Stimulated activated naive CD8-positive, alpha-beta T cell treated with anti-CD3 and anti-CD28 coated beads, Interleukin-15, amount 100 ng/mL, for 72 hours (primary cell): Measurements from ENCODE around the gene NPAP1.
"Not testable (repeated sequence)": the region's sequence is repeated elsewhere in the genome, so short reads cannot be mapped to it uniquely, and the experiment has no call there.

ENCODE experiments used
- ATAC-seq: fragments of 150-1000 bp; cut with Tn5 transposase; 2 replicates; pipeline ENCODE4 v1.10.0; 2021; ENCODE audit warnings: mild to moderate bottlenecking, moderate library complexity
- DNase-seq, 2 donors: peaks; one replicate each; pipeline ENCODE4 v3.0.0; 2021 to 2022
- H3K27ac Mint-ChIP-seq, 2 donors: one replicate each; pipeline ENCODE4 v1.8.0; 2022; ENCODE audit warnings: mild to moderate bottlenecking in 2 of 2, mixed read lengths in 2 of 2, moderate library complexity in 2 of 2
- H3K27me3 Mint-ChIP-seq: one replicate; pipeline ENCODE4 v1.8.0; 2022; ENCODE audit warnings: mixed read lengths
- H3K4me1 Mint-ChIP-seq: one replicate; pipeline ENCODE4 v1.8.0; 2022; ENCODE audit warnings: mild to moderate bottlenecking, mixed read lengths
- H3K4me3 Mint-ChIP-seq, 2 donors: one replicate each; pipeline ENCODE4 v1.8.0; 2022; ENCODE audit warnings: mild to moderate bottlenecking in 2 of 2, mixed read lengths in 2 of 2, moderate library complexity in 1 of 2
- H3K9me3 Mint-ChIP-seq, 2 donors: one replicate each; pipeline ENCODE4 v1.8.0; 2022; ENCODE audit warnings: mixed read lengths in 2 of 2

Gene NPAP1, protein sequence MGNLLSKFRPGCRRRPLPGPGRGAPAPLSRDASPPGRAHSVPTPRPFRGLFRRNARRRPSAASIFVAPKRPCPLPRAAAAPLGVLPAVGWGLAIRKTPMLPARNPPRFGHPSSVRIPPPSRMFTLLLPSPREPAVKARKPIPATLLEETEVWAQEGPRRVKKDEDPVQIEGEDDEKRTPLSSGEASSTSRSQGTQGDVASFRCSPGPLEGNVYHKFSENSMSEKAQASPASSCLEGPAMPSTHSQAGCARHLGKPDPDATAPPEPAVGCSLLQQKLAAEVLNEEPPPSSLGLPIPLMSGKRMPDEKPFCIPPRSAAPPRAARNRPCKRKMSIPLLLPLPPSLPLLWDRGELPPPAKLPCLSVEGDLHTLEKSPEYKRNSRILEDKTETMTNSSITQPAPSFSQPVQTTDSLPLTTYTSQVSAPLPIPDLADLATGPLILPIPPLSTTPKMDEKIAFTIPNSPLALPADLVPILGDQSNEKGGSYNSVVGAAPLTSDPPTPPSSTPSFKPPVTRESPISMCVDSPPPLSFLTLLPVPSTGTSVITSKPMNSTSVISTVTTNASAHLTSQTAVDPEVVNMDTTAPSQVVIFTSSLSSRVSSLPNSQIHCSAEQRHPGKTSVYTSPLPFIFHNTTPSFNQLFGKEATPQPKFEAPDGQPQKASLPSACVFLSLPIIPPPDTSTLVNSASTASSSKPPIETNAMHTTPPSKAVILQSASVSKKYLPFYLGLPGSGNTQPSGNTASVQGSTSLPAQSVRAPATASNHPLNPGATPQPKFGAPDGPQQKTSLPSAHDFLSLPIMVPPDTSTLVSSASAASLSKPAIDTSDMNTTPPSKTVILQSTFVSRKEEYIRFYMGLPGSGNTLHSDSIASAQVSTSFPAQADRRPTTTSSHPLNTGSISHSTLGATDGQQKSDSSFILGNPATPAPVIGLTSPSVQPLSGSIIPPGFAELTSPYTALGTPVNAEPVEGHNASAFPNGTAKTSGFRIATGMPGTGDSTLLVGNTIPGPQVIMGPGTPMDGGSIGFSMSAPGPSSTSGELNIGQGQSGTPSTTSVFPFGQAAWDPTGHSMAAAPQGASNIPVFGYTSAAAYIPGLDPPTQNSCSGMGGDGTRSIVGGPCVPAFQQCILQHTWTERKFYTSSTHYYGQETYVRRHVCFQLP

DNA sequence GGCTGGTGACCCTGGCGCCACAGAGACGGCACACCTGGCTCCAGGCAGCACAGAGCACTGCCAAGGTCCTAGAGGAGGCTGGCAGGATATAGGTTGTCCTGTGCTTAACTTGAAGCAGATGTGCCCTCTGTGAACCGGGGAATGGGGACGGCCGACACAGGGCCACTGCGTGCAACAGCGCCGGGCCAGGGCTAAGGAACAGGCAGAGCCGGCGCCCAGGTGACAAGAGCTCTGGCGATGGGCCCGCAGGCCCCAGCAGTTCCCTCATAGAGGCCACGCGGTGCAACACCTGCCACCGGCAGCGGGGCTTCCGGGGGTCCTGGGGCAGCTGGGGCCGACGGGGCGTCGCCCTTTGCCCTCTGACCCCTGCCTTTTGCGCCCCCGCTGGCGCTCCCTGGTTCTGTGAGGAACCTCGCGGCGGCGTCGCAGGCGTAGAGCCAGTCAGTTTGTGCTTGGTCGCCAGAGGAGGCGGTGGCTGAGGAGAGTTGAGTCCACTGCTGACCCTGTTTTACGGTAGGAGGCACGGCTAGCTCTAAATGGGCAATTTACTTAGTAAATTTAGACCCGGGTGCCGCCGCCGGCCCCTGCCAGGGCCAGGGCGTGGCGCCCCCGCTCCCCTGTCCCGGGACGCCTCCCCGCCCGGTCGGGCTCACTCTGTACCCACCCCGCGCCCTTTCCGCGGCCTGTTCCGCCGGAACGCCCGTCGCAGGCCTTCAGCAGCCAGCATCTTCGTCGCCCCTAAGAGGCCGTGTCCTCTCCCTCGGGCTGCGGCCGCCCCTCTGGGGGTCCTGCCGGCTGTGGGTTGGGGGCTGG is at the start of gene NPAP1:
TSS of gene NPAP1 (plus strand) at position 444 of the 813 bp plus-strand sequence. CDS start at position 537, 93 bp downstream.
- Mint-ChIP-seq H3K4me1 (no peaks in the 10 kb centered on the region), H3K4me3 (no peak within 1 kb of the TSS), H3K27ac (no peak within 1 kb of the TSS), H3K9me3 (peaks cover 0 to 24% of the 10 kb centered on the region in 2 donors), H3K27me3 (no peaks in the 10 kb centered on the region)
- peak; percentile 42 for ATAC-seq
- no peak for DNase-seq

DNA sequence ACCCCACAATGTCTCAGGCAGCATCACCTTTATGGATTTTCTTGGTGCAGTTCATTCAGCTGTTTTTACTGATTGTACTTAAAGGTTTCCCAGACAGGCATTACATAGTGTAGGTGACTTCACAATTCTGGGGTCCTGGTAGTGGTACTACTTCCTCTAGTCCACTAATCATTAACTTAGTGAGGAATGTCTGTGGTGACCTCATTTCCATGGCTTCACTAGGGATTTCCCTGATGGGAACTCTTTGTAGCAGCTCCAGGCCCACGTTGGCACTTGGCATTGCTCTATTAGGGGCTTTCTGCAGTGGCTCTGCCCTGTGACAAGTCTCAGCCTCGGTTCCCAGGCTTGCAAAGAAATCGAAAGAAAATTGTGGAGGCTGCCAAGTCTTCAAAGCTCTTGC is 48.1 kb upstream of the NPAP1 start:
- peaks cover 23 to 30% of the 10 kb centered on the region in 2 donors for H3K9me3 Mint-ChIP-seq
- DNase-seq (no peak), ATAC-seq (no peak)
- no peak overlapping the region for H3K4me3 Mint-ChIP-seq
- H3K4me1 Mint-ChIP-seq: no peaks in the 10 kb centered on the region
- H3K27ac Mint-ChIP-seq: no peak overlapping the region
- no peaks in the 10 kb centered on the region for H3K27me3 Mint-ChIP-seq

DNA sequence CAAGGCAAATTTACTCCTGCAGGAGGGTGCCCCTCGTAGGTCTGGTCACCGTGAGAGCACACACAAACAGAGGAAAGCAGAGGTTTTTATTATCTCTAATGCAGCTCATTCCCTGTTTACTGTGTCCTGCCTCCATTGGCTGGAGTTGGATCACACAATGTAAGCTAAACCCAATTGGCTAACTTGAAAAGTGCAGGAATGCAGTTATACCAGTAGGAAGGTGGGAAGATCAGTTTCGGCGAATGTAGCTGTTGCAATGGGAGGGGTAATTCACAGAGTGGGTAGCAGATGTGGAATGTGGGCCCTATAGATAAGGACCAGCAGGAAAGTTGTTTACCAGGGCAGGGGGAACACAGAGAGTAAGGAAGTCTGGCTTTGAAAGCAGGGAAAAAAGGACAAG is 42.5 kb upstream of the NPAP1 start:
- Mint-ChIP-seq H3K4me3 (no peak overlapping the region), H3K9me3 (peaks cover 38 to 39% of the 10 kb centered on the region in 2 donors), H3K4me1 (no peaks in the 10 kb centered on the region), H3K27ac (no peak overlapping the region), H3K27me3 (no peaks in the 10 kb centered on the region)
- DNase-seq: no peak
- no peak for ATAC-seq

DNA sequence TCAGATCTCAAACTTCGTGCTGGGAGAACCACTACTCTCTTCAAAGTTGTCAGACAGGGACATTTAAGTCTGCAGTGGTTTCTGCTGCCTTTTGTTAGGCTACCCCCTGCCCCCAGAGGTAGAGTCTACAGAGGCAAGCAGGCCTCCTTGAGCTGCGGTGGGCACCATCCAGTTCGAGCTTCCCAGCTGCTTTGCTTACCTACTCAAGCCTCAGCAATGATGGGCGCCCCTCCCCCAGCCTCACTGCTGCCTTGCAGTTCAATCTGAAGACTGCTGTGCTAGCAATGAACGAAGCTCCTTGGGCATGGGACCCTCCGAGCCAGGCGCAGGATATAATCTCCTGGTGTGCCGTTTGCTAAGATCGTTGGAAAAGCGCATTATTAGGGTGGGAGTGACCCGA is 36.2 kb upstream of the NPAP1 start:
- peaks cover 32 to 56% of the 10 kb centered on the region in 2 donors for H3K9me3 Mint-ChIP-seq
- not testable (repeated sequence) for H3K27me3 Mint-ChIP-seq, ATAC-seq, H3K4me1 Mint-ChIP-seq, H3K4me3 Mint-ChIP-seq, H3K27ac Mint-ChIP-seq, DNase-seq

DNA sequence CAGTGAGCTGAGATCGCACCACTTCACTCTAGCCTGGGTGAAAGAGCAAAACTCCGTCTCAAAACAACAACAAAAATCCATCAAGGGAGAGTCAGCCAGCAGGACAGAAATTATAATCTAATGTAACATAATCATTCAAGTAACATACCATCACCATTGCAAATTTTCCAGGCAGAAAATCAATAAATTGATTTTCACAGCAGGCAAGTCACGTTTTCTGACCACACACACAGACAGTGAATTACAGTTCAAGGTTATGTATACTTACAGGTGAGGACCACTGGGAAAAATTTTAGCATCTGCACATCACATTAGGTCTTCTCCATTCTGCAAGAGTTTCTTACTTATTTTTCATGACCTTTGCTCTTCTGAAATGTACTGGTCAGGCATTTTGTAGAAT is 29.9 kb upstream of the NPAP1 start:
- Mint-ChIP-seq H3K9me3 (peaks cover 20 to 32% of the 10 kb centered on the region in 2 donors), H3K27me3 (no peaks in the 10 kb centered on the region), H3K4me3 (no peak overlapping the region), H3K4me1 (no peaks in the 10 kb centered on the region), H3K27ac (no peak overlapping the region)
- DNase-seq (no peak), ATAC-seq (no peak)

DNA sequence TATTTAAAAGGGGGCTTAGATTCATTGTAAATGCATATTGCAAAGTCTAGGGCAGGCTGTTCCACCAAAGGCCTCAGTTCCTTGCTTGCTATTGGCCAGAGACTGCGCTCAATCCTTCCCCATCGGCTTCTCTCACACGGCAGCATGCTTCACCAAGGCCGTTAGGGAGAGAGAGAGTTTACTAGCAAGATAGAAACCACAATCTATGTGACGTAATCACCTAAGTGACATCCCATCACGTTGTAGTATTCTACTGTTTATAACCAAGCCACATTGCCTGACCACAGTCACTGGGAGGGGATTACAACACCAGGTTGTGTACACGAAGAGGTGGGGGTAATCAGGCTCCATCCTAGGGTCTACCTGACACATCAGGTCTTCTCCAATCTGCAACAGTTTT is 16.0 kb upstream of the NPAP1 start:
- H3K27me3 Mint-ChIP-seq: no peaks in the 10 kb centered on the region
- no peaks in the 10 kb centered on the region for H3K4me1 Mint-ChIP-seq
- peaks cover 16 to 28% of the 10 kb centered on the region in 2 donors for H3K9me3 Mint-ChIP-seq
- no peak overlapping the region for H3K4me3 Mint-ChIP-seq
- H3K27ac Mint-ChIP-seq: no peak overlapping the region
- ATAC-seq: no peak
- DNase-seq: no peak

DNA sequence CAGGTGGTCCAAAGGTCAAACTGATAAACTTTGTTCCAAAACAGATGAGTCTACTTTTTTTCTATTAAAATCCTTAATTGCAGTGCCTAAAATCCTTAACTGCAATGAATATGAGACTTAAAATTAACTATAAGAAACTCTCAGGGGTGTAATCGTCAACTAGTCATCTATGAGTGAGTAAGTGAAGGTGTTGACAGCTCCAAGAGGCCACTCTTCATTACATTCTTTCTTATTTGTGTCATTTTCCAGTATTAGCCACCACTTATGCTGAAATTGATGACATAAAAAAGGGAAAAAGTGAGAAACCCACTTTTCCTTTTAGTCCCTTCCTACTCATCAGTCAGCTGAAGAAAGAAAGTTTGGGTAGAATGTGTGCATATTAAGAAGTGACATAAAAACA is 12.6 kb upstream of the NPAP1 start:
- DNase-seq (no peak), ATAC-seq (no peak)
- Mint-ChIP-seq H3K4me3 (no peak overlapping the region), H3K4me1 (no peaks in the 10 kb centered on the region), H3K27me3 (no peaks in the 10 kb centered on the region), H3K9me3 (peaks cover 11 to 30% of the 10 kb centered on the region in 2 donors), H3K27ac (no peak overlapping the region)

DNA sequence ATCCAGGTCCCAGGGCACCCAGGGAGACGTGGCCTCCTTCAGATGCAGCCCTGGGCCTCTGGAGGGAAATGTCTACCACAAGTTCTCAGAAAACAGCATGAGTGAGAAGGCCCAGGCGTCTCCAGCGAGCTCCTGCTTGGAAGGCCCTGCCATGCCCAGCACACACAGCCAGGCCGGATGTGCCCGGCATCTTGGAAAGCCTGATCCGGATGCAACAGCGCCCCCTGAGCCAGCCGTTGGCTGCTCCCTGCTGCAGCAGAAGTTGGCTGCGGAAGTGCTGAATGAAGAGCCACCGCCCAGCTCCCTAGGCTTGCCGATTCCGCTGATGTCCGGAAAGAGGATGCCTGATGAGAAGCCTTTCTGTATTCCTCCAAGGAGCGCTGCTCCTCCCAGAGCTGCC is 856 bp downstream of the NPAP1 start:
- DNase-seq: no peak
- Mint-ChIP-seq H3K27ac (no peak overlapping the region), H3K4me3 (no peak overlapping the region), H3K9me3 (peaks cover 0 to 29% of the 10 kb centered on the region in 2 donors), H3K27me3 (no peaks in the 10 kb centered on the region), H3K4me1 (no peaks in the 10 kb centered on the region)
- ATAC-seq: no peak

DNA sequence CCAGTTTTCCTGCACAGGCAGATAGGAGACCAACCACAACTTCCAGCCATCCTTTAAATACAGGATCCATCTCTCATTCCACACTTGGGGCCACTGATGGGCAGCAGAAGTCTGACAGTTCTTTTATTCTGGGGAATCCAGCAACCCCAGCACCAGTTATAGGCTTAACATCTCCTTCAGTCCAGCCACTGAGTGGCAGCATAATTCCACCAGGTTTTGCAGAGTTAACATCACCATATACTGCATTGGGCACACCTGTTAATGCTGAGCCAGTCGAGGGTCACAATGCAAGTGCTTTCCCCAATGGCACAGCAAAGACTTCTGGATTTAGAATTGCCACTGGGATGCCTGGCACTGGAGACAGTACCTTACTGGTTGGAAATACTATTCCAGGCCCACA is 2.9 kb downstream of the NPAP1 start:
- H3K4me3 Mint-ChIP-seq: no peak overlapping the region
- no peak for DNase-seq
- H3K27me3 Mint-ChIP-seq: no peaks in the 10 kb centered on the region
- H3K4me1 Mint-ChIP-seq: no peaks in the 10 kb centered on the region
- no peak overlapping the region for H3K27ac Mint-ChIP-seq
- peaks cover 0 to 29% of the 10 kb centered on the region in 2 donors for H3K9me3 Mint-ChIP-seq
- no peak for ATAC-seq

DNA sequence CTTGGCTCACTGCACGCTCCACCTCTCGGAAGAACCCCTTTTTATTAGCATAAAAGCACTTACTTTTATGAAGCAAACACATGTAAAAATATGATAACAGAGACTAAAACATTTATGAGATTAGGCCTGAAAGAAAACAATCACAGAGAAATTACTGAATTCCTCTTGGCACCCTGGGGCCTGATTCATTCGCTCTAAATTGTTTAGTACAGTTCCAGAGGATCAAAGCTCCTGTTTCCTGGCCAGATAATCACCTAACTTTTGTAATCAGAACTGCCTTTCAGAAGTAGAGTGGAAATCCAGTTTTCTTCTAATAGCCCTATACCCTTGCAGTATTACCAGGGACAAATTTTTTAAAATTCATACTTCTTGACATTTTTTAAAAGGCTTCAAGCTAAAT is 6.4 kb downstream of the NPAP1 start:
- Mint-ChIP-seq H3K27me3 (no peaks in the 10 kb centered on the region), H3K4me3 (no peak overlapping the region), H3K27ac (no peak overlapping the region), H3K4me1 (no peaks in the 10 kb centered on the region), H3K9me3 (peaks cover 0 to 32% of the 10 kb centered on the region in 2 donors)
- ATAC-seq (no peak), DNase-seq (no peak)

DNA sequence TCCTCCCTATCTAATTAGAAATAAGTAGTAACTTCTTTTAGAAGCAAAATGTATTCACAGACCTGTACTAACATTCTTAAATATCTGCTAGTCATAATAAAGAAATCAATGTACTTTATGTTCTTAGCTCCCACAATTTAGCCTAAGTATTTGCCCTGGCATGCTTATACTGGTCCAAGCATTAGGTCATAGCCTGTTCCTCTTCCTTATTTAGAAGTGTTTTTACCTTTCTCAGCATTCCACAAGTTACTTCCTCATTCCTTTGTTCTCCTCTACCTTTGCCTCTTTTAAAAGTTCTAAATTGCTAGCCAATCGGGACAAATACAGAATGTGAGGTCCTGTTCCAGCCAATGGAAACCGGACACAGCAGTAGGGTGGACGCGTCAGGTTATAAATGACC is 7.3 kb downstream of the NPAP1 start:
- H3K4me1 Mint-ChIP-seq, H3K27ac Mint-ChIP-seq, DNase-seq, H3K27me3 Mint-ChIP-seq, H3K4me3 Mint-ChIP-seq, ATAC-seq: not testable (repeated sequence)
- H3K9me3 Mint-ChIP-seq: peaks cover 0 to 23% of the 10 kb centered on the region in 2 donors

DNA sequence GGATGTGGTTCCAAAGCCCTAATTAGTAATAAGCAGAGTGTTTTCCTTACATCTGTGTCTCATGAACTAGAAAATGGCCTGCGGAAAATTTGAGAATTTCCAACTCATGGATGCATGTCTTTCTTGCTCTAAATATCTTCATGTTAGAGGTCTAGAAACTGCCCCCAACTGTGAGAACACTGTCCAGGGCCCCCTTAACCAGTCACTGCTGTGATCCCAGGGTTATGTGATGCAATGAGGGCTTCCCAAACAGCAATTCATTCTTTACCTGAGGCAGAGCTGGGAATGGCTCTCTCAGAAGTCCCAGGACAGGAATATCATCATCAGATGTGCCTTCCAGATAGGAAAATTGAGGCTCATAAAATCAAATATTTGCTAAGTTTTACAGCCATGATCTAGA is 8.2 kb downstream of the NPAP1 start:
- H3K27me3 Mint-ChIP-seq: no peaks in the 10 kb centered on the region
- no peak for ATAC-seq

DNA sequence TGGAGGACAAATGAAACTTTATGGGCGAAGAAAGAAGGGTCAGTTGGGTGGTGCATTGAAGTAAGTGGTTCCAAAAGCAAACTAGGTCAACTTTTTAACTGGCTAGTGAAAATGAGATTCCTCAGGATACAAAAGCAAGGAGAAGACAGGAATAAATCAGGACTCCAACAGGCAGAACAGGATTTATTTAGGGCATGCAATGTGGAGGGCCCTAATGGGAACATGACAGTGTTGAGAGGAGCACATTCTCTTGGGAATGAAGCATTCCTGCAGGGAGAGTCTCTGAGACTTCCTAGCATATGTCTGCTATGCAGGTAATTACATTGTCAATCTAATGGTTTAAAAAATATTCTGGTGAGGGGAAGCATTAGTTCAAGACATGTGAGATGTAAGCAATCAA is 8.7 kb downstream of the NPAP1 start:
- no peak overlapping the region for H3K27ac Mint-ChIP-seq
- H3K9me3 Mint-ChIP-seq: peaks cover 0 to 17% of the 10 kb centered on the region in 2 donors
- ATAC-seq (no peak), DNase-seq (no peak)
- no peaks in the 10 kb centered on the region for H3K27me3 Mint-ChIP-seq
- H3K4me1 Mint-ChIP-seq: no peaks in the 10 kb centered on the region
- H3K4me3 Mint-ChIP-seq: no peak overlapping the region

More for the DNA sequence above, 8.2 kb downstream of the NPAP1 start:
- H3K4me3 Mint-ChIP-seq: no peak overlapping the region
- no peaks in the 10 kb centered on the region for H3K4me1 Mint-ChIP-seq
- peaks cover 0 to 17% of the 10 kb centered on the region in 2 donors for H3K9me3 Mint-ChIP-seq
- H3K27ac Mint-ChIP-seq: no peak overlapping the region
- DNase-seq: no peak

DNA sequence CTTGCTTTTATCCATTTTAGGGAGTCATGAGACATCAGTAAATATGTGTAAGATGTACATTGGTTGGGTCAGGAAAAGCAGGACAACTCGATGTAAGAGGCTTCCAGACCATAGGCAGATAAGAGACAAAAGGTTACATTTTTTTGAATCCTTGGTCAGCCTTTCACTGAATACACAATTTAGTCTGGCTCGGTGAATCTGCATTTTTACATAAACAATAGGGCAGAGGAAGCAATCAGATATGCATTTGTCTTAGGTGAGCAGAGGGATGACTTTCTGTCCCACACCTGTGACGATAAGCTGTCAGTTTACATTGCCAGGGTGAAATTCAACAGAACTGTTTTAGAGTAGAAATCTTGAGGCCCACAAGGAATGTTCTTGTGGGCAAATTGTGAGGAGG is 20.6 kb downstream of the NPAP1 start:
- Mint-ChIP-seq H3K27me3 (no peaks in the 10 kb centered on the region), H3K4me3 (no peak overlapping the region), H3K9me3 (peaks cover 6 to 8% of the 10 kb centered on the region in 2 donors), H3K4me1 (no peaks in the 10 kb centered on the region), H3K27ac (no peak overlapping the region)
- ATAC-seq (no peak), DNase-seq (no peak)

DNA sequence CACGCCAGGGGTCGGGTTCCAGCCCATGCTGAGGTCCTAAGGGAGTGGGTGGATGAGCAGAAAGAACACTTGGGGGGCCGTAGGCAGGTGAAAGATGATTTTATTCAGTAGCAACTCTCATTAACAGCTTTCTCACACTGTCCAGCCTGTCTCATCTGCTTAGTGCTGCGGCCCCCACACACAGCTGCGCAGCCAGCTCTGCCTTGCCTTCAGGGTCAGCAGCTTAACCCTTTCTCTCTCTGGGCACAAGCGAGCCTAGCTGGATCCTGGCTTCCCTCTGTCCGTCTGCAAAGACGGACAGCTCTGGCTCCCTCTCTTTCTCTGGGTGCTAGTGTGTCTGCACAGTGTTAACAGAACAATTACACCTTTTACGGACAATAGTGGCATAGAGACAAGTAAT is 21.3 kb downstream of the NPAP1 start:
- Mint-ChIP-seq H3K4me3 (no peak overlapping the region), H3K27ac (no peak overlapping the region), H3K4me1 (no peaks in the 10 kb centered on the region), H3K9me3 (peaks cover 6 to 8% of the 10 kb centered on the region in 2 donors), H3K27me3 (no peaks in the 10 kb centered on the region)
- no peak for ATAC-seq
- DNase-seq: no peak
